GM12872 (cell line): ENCODE data around the gene HOXA6.

Source experiments
- CTCF ChIP-seq: IDR thresholded peaks from 3 replicates; pipeline ENCODE4 v1.5.1; 2011; ENCODE audit warnings: low read depth, mild to moderate bottlenecking, low read length, moderate library complexity; ENCODE audit not compliant: insufficient read depth

Gene HOXA6

GRCh38 chr7:27151341-27151930 lies 3.9 kb upstream of the HOXA6 start:
- TF ChIP-seq CTCF = no peak

GRCh38 chr7:27150568-27151340 lies 3.2 kb upstream of the HOXA6 start:
- peak; percentile 82 for TF ChIP-seq CTCF

GRCh38 chr7:27149842-27150567 lies 2.4 kb upstream of the HOXA6 start:
- no peak for TF ChIP-seq CTCF

DNA sequence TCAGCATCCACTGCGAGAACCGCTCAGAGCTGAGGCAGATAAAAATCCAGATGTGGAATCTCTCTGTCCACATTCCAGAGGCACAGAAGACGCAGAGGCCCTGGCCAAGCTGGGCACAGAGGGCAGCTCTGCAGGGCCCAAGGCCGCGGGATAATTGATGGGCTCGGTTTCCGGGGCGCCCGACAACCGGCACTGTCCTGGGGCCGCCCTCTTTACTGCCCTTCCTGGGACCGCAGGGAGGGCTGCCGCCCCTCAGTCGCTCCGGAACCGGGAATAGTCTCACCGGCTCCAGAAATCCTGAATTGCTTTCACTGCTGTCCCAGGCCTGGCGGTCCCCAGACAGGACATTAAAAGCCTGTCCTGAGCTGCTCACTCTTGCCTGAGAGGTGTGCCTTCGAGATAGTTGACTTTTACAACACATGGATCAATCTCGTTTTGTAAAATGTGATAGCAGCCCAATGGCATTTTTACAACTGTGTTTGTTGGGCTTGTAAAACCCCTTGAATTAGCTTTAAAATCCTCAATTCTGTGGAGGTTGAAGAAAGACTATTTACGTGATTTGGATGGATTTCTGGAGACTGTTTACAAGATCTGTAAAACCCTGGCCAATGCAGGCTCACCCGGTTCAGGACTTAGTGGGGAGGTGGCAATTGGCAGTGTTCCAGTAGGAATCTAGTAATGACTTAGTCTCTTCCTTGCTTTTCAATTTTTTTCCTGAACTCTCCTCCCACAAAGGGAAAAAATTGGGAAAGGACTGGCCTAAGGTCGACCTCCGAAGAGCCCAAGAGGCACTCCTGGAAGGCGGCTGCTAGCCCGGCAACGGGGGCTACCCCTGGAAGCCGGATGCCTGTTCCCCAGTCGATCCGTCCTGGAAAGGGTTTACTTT lies 1.4 kb upstream of the HOXA6 start:
- TF ChIP-seq CTCF = no peak

DNA sequence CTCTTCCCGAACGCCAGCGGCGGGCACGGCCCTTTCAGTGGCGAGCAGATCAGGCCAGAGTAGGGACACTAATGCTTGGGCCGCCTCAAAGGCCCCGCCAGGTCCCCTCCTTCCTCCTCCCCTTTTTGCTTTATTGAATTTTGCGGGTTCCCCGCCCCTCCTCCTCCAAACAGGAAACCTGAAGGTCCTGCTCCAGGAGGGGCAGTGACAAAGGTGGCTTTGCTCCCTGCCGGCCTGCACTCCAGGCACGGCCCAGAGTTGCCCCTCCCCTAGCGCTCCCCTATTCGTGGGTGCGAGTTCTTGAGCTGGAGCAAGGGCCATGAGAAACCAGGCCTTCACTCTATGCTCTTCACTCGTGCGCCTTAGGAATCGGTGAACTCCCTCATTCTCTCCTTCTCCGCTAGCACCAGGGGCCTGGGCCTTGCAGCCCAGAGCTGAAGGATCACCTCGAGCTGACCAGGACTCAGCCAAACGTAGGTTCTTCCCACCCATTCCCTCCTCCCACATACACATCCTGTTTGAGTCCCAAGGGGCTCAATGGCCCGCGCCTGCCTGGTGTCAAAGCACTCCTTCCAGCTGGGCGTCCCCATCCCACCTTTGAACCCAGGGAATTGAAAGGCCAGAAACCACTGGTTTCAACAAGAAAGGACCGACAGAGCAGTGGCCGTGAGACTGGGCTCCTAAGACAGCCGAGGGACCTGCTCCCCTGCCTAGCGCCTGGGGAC lies 619 bp upstream of the HOXA6 start:
- TF ChIP-seq CTCF = no peak

DNA sequence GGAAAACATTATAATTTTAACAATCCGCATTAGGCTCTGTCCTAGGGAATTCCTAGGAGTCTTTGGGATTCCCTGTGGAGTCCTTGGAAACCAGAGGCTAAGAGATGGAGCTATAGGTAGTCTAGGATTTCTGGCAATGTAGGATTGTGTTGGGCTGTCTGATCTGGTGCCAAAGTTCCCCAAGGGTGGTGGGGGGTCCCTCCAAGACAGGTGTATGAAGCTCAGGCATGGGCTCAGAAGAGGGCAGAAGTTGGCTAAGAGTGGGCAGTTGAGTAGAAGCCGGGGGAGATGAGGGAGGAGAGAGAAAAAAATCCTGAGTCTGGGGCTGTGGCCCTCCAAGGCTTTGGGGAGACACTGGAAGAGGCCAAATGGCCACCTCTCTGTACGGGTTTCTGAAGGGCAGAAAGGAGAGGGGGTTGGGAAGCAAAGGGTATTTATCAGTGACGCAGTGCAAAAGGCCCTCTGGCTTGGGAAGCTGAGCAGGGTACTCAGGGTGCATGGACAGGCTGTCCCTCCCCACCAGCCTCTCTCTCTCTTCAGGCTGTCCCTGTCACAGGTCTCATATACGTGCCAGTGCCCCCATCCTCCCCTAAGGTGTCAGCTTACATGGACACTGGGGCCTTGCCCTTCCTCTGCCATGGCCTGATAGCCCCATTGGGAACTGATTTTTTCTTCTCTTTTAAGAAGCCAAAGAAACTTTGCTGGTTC lies 929 bp downstream of the HOXA6 start:
- no peak for TF ChIP-seq CTCF
